ENCODE measurements around the gene TNFRSF21. TPM values are rescaled to one million over a fixed set of nuclear protein-coding genes. Genes with fewer than 3 reads are reported as not detected.

TNFRSF21 gene
- total and polyA plus RNA-seq, 2 donors from 2014 or later: 40.3 to 45.5 TPM

DNA sequence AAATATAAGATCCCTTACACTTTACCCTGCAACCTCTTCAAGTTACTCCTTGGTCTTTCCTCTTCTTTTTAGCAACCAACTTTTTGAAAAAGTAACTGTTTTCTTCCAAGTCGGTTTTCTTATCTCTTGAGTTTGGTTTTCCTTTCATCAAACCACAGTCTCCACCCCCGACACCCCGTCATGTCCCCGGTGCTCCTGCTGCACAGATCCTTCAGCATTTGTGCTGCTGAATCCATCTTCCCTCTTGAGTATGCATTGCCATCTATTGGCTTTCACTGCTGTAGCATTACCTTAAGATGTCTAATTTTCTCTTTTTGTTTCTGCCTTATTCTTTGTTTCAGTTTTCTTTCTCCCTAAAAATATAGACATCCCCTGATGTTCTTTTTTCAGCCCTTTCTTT lies 11.9 kb upstream of the TNFRSF21 start:
- Histone ChIP-seq H3K36me3 (ENCODE audit: control insufficient read depth in 2 of 3, insufficient read depth in 3 of 3, low read length in 3 of 3) (no peaks in the 10 kb centered on the region), H3K27ac (ENCODE audit: low read depth in 2 of 2, low read length in 2 of 2) (no peak overlapping the region), H3K9me3 (ENCODE audit: control insufficient read depth in 2 of 3, insufficient read depth in 1 of 3, low read length in 3 of 3) (no peaks in the 10 kb centered on the region), H3K9ac (ENCODE audit: low read length in 3 of 3) (no peak overlapping the region), H3K4me3 (ENCODE audit: low read length in 3 of 3) (no peak overlapping the region), H3K27me3 (ENCODE audit: control insufficient read depth, insufficient read depth, low read length) (no peaks in the 10 kb centered on the region), H3K4me1 (ENCODE audit: control insufficient read depth in 2 of 3, insufficient read depth in 2 of 3, low read depth in 1 of 3, low read length in 3 of 3) (no peaks in the 10 kb centered on the region)
- no peak for TF ChIP-seq CTCF (IDR thresholded peaks at IDR 0.05; ENCODE audit: borderline replicate concordance, extremely low read depth, insufficient read depth)
- DNase-seq: no peak
- no peak for FAIRE-seq
- intact Hi-C loops (cut with DNase I): no loop called here

DNA sequence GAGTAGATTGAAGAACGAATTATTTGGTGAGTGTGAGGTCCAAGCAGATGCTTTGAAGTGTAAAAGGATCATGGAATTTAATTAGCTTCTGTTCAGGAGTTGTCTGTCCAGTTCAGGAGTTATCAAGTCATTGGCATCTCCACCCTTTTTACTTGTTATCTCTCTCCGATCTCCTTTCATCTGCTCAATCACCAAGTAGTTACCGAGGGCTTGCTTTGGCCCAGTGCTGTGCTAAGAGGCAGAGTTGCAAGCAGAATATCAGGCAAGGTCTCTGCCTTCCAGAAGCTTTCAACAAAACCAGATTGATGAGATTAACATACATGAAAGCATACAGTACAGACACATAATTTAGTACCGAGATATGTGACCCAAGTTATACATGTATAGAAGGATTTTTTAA lies 10.2 kb upstream of the TNFRSF21 start:
- Histone ChIP-seq H3K27me3 (ENCODE audit: control insufficient read depth, insufficient read depth, low read length) (no peaks in the 10 kb centered on the region), H3K36me3 (ENCODE audit: control insufficient read depth in 2 of 3, insufficient read depth in 3 of 3, low read length in 3 of 3) (no peaks in the 10 kb centered on the region), H3K4me3 (ENCODE audit: low read length in 3 of 3) (no peak overlapping the region), H3K9ac (ENCODE audit: low read length in 3 of 3) (no peak overlapping the region), H3K27ac (ENCODE audit: low read depth in 2 of 2, low read length in 2 of 2) (no peak overlapping the region), H3K9me3 (ENCODE audit: control insufficient read depth in 2 of 3, insufficient read depth in 1 of 3, low read length in 3 of 3) (no peaks in the 10 kb centered on the region), H3K4me1 (ENCODE audit: control insufficient read depth in 2 of 3, insufficient read depth in 2 of 3, low read depth in 1 of 3, low read length in 3 of 3) (no peaks in the 10 kb centered on the region)
- intact Hi-C loops (cut with DNase I): no loop called here
- FAIRE-seq: no peak
- TF ChIP-seq CTCF (IDR thresholded peaks at IDR 0.05; ENCODE audit: borderline replicate concordance, extremely low read depth, insufficient read depth): no peak
- no peak for DNase-seq

DNA sequence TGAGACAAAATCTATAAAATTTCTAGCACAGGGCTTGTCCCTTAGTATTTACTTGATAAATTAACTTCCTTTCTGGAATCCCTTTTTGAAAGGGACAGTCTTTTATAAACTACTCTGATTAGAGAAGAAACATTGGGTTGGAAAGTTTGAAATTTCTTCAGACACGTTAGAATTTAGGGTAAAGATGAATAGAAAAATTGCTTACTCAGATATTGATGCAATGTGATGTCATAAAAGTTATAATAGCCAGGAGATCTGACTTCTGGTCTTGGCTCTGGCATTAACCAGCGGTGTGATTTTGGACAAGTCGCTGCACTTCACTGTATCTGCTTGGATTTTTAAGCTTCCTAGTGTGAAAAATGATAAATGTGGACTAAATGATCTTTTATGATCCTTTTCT lies 9.7 kb upstream of the TNFRSF21 start:
- Histone ChIP-seq H3K27me3 (ENCODE audit: control insufficient read depth, insufficient read depth, low read length) (no peaks in the 10 kb centered on the region), H3K27ac (ENCODE audit: low read depth in 2 of 2, low read length in 2 of 2) (no peak overlapping the region), H3K36me3 (ENCODE audit: control insufficient read depth in 2 of 3, insufficient read depth in 3 of 3, low read length in 3 of 3) (no peaks in the 10 kb centered on the region), H3K4me3 (ENCODE audit: low read length in 3 of 3) (no peak overlapping the region), H3K9me3 (ENCODE audit: control insufficient read depth in 2 of 3, insufficient read depth in 1 of 3, low read length in 3 of 3) (no peaks in the 10 kb centered on the region), H3K9ac (ENCODE audit: low read length in 3 of 3) (no peak overlapping the region), H3K4me1 (ENCODE audit: control insufficient read depth in 2 of 3, insufficient read depth in 2 of 3, low read depth in 1 of 3, low read length in 3 of 3) (no peaks in the 10 kb centered on the region)
- DNase-seq: no peak
- no peak for FAIRE-seq
- no peak for TF ChIP-seq CTCF (IDR thresholded peaks at IDR 0.05; ENCODE audit: borderline replicate concordance, extremely low read depth, insufficient read depth)
- intact Hi-C loops (cut with DNase I): no loop called here

All from kidney (tissue), 14 donors.